ENCODE measurements around the gene SMAP1.

- no peak for TF ChIP-seq CTCF (IDR thresholded peaks at IDR 0.05)
- no peak for TF ChIP-seq EP300 (IDR thresholded peaks at IDR 0.05)
Measured at GRCh38 chr6:70676821-70677220, 9.1 kb downstream of the SMAP1 start.

Measured in gastroesophageal sphincter (tissue), 3 donors.